ENCODE data around the gene ATP5MC3. TPM values are rescaled to one million over a fixed set of nuclear protein-coding genes. Genes with fewer than 3 reads are reported as not detected.
"Not testable (repeated sequence)": the region's sequence is repeated elsewhere in the genome, so short reads cannot be mapped to it uniquely, and the experiment has no call there.

The ATP5MC3 gene
- 171 to 172 TPM (median 172 TPM) in 3 replicates for total RNA-seq

DNA sequence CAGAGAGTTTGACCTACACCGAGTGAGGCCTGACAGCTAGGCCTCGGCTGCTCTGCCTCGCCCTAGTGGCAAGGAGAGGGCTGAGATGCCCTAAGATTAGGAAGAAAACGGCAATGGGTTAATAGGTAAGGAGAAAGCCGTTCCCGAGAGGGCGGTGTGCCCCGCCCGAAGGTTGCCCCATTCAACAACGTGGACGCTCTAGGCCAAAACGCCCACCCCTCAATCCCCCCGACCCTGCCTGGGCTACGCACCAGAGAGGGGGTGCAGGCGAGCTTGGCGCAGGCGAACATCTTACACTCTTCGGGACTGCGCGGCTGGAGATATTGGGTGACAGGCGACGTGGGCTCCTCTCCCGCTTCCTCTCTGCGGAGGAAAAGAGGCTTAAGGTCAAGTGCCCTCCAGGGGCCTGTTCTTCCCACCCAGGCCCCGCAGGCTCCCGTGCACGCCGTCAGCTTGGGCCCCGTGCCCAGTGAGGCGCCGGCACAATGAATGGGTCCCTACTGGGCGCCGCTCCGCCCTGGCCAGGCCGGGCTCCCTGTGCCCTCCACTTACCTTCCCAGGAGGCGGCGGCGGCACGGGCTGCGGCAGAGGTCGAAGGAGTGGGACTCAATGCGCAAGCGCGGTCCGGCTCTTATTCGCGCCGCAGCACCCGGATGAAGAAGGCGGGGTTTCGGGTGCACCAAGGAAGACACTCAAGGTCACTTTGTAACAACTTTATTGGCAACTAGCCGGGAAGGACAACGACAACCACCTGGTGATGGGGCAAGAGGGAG, at the start of gene ATP5MC3:
Gene ATP5MC3, minus strand, starts transcription at position 607 of the 773 bp plus-strand sequence. Its CDS starts 317 bp downstream, at position 290.
- DNase-seq (ENCODE audit: low spot score in 2 of 2, unreplicated experiment in 2 of 2) = peak; percentile 69 to 86
- H3K4me1 Mint-ChIP-seq = peaks cover 14% of the 10 kb centered on the region
- TF ChIP-seq, protein P1, sequence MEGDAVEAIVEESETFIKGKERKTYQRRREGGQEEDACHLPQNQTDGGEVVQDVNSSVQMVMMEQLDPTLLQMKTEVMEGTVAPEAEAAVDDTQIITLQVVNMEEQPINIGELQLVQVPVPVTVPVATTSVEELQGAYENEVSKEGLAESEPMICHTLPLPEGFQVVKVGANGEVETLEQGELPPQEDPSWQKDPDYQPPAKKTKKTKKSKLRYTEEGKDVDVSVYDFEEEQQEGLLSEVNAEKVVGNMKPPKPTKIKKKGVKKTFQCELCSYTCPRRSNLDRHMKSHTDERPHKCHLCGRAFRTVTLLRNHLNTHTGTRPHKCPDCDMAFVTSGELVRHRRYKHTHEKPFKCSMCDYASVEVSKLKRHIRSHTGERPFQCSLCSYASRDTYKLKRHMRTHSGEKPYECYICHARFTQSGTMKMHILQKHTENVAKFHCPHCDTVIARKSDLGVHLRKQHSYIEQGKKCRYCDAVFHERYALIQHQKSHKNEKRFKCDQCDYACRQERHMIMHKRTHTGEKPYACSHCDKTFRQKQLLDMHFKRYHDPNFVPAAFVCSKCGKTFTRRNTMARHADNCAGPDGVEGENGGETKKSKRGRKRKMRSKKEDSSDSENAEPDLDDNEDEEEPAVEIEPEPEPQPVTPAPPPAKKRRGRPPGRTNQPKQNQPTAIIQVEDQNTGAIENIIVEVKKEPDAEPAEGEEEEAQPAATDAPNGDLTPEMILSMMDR (IDR thresholded peaks at IDR 0.05; ENCODE audit: unreplicated experiment) = no peak
- peak within 1 kb of the TSS; percentile 91 for H3K27ac Mint-ChIP-seq
- H3K36me3 Mint-ChIP-seq = peaks cover 10% of the 10 kb centered on the region
- peak within 1 kb of the TSS; percentile 93 for H3K4me3 Mint-ChIP-seq
- H3K9me3 Mint-ChIP-seq = no peaks in the 10 kb centered on the region
- no peaks in the 10 kb centered on the region for H3K27me3 Mint-ChIP-seq (ENCODE audit: low read depth)

DNA sequence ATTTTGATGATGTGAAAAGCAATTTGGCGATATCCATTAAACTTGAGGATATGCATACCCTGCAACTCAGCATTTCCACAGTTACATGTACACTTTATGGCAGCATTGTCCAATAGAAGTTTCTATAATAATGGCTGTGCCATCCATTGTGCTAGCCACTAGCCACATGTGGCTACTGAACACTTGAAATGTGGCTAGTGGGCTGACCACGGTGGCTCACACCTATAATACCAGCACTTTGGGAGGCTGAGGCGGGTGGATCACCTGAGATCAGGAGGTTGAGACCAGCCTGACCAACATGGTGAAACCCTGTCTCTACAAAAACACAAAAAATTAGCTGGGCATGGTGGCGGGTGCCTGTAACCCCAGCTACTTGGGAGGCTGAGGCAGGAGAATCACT, 47.1 kb upstream of the ATP5MC3 start:
- H3K9me3 Mint-ChIP-seq; DNase-seq (ENCODE audit: low spot score in 2 of 2, unreplicated experiment in 2 of 2); H3K27ac Mint-ChIP-seq; H3K4me3 Mint-ChIP-seq; H3K4me1 Mint-ChIP-seq; H3K36me3 Mint-ChIP-seq: not testable (repeated sequence)
- H3K27me3 Mint-ChIP-seq (ENCODE audit: low read depth) = peaks cover 31% of the 10 kb centered on the region

DNA sequence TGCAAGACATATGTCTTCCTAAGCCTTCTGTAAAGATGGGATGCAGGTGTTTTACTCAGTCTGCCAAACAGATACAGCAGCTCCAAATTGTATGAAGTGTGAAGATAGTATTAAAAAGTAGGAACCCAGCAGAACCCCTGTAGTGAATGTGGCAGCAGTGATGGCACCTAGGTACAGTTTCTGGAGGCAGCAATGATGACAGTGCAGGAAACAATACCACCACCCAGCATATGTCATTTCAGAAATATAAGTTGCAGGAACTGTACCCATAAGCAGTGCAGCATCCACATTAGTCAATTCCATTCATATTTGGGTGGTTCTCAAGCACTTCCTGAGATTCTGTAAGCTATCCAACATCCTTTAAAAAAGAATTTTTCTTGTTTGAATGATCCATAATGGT, 46.7 kb upstream of the ATP5MC3 start:
- Mint-ChIP-seq H3K4me3 (no peak overlapping the region), H3K9me3 (no peaks in the 10 kb centered on the region)
- TF ChIP-seq, protein P1 (IDR thresholded peaks at IDR 0.05; ENCODE audit: unreplicated experiment) = no peak

DNA sequence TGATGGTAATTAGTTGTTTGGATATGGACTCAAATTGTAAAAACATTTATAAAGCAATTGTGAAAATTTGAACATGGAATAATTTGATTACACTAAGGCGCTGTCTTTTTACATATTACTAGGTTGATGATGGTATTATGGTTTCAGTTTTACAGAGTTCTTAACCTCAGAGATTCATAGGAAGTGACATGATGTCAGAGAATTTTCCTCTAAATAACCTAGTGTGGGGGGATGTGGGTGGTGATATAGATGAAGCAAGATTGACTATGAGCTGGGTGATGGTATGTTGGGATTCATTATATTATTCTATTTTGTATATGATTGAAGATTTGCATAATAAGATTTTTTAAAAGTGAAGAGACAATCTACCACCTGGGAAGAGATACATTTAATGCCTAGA, 45.9 kb upstream of the ATP5MC3 start:
- Mint-ChIP-seq H3K36me3 (no peaks in the 10 kb centered on the region), H3K9me3 (no peaks in the 10 kb centered on the region), H3K4me1 (no peaks in the 10 kb centered on the region), H3K4me3 (no peak overlapping the region), H3K27ac (no peak overlapping the region), H3K27me3 (ENCODE audit: low read depth) (peaks cover 43% of the 10 kb centered on the region)
- TF ChIP-seq, protein P1 (IDR thresholded peaks at IDR 0.05; ENCODE audit: unreplicated experiment) = no peak
- DNase-seq (ENCODE audit: low spot score in 2 of 2, unreplicated experiment in 2 of 2) = no peak

More for the DNA sequence above, 46.7 kb upstream of the ATP5MC3 start:
- no peaks in the 10 kb centered on the region for H3K4me1 Mint-ChIP-seq
- H3K27ac Mint-ChIP-seq = no peak overlapping the region
- DNase-seq (ENCODE audit: low spot score in 2 of 2, unreplicated experiment in 2 of 2) = no peak
- H3K36me3 Mint-ChIP-seq = no peaks in the 10 kb centered on the region
- H3K27me3 Mint-ChIP-seq (ENCODE audit: low read depth) = peaks cover 35% of the 10 kb centered on the region

DNA sequence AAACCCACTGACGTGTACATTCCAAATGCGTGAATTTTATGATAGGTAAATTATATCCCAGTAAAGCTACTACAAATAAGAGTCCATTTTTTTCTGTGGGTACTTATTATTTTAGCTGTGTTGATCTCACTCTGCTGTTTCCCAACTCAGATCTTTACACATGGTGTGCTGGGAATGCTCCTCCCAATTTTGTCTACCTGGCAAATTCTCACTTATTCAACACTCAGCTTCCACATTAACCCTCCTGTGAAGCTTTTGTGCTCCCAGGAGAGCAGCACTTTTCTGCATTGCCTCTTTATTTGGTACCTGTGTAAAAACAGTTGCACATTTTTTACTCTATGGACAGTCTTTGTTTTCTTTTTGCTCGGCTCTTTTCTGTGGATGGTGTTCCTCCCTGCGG, 38.6 kb upstream of the ATP5MC3 start:
- no peak for DNase-seq (ENCODE audit: low spot score in 2 of 2, unreplicated experiment in 2 of 2)
- H3K27ac Mint-ChIP-seq = no peak overlapping the region
- no peaks in the 10 kb centered on the region for H3K9me3 Mint-ChIP-seq
- no peaks in the 10 kb centered on the region for H3K36me3 Mint-ChIP-seq
- no peak overlapping the region for H3K4me3 Mint-ChIP-seq
- peaks cover 49% of the 10 kb centered on the region for H3K27me3 Mint-ChIP-seq (ENCODE audit: low read depth)
- TF ChIP-seq, protein P1 (IDR thresholded peaks at IDR 0.05; ENCODE audit: unreplicated experiment) = no peak
- H3K4me1 Mint-ChIP-seq = no peaks in the 10 kb centered on the region

DNA sequence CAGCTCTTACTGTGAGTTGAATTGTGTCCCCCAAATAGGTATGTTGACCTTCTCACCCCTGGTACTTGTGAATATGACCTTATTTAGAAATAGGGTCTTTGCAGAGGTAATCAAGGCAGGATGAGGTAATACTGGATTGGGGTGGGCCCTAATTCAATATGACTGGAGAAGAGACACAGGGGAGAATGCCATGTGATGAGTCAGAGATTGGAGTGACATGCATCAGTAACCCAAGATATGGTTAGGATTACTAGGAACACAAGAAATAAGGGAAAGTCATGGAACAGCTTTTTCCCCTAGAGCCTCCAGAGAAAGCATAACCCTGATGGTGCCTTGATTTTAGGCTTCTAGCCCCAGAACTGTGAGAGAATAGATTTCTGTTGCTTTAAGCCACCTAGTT, 37.0 kb upstream of the ATP5MC3 start:
- no peak for DNase-seq (ENCODE audit: low spot score in 2 of 2, unreplicated experiment in 2 of 2)
- TF ChIP-seq, protein P1 (IDR thresholded peaks at IDR 0.05; ENCODE audit: unreplicated experiment) = no peak
- Mint-ChIP-seq H3K36me3 (no peaks in the 10 kb centered on the region), H3K27ac (no peak overlapping the region), H3K27me3 (ENCODE audit: low read depth) (peaks cover 42% of the 10 kb centered on the region), H3K9me3 (no peaks in the 10 kb centered on the region), H3K4me3 (no peak overlapping the region), H3K4me1 (no peaks in the 10 kb centered on the region)

Measured in mesothelial cell of epicardium (in vitro differentiated cells).